CD4-positive, alpha-beta T cell treated with Interferon gamma for 1 hour (primary cell): ENCODE data around the gene DHCR24.

ENCODE experiments used
- DNase-seq: peaks from one replicate; pipeline ENCODE4 v3.0.0-alpha.2; 2020

The DHCR24 gene

GRCh38 chr1:54842963-54843362 is 44.0 kb downstream of the DHCR24 start:
- no peak for DNase-seq

- no peak for DNase-seq
Measured at GRCh38 chr1:54842206-54842915, 44.6 kb downstream of the DHCR24 start.

- no peak for DNase-seq
Measured at GRCh38 chr1:54839824-54840223, 47.2 kb downstream of the DHCR24 start.

GRCh38 chr1:54838565-54839180 is 48.3 kb downstream of the DHCR24 start:
- DNase-seq = no peak

- DNase-seq = no peak
Measured at GRCh38 chr1:54837002-54837853, 49.8 kb downstream of the DHCR24 start.

- DNase-seq = no peak
Measured at GRCh38 chr1:54836594-54836993, 50.4 kb downstream of the DHCR24 start.

GRCh38 chr1:54835970-54836369 is 51.0 kb downstream of the DHCR24 start:
- DNase-seq = no peak

GRCh38 chr1:54835131-54835898 is 51.7 kb downstream of the DHCR24 start:
- no peak for DNase-seq

GRCh38 chr1:54834007-54834541 is 52.9 kb downstream of the DHCR24 start:
- DNase-seq = no peak

GRCh38 chr1:54833121-54833520 is 53.9 kb downstream of the DHCR24 start:
- no peak for DNase-seq

GRCh38 chr1:54826226-54826816 is 60.7 kb downstream of the DHCR24 start:
- no peak for DNase-seq

GRCh38 chr1:54825696-54826095 is 61.3 kb downstream of the DHCR24 start:
- no peak for DNase-seq

GRCh38 chr1:54823670-54824069 is 63.3 kb downstream of the DHCR24 start:
- DNase-seq = no peak

GRCh38 chr1:54819733-54820132 is 67.3 kb downstream of the DHCR24 start:
- DNase-seq = no peak

GRCh38 chr1:54819195-54819536 is 67.8 kb downstream of the DHCR24 start:
- no peak for DNase-seq

- no peak for DNase-seq
Measured at GRCh38 chr1:54818461-54819194, 68.4 kb downstream of the DHCR24 start.

- DNase-seq = no peak
Measured at GRCh38 chr1:54816951-54817350, 70.0 kb downstream of the DHCR24 start.

GRCh38 chr1:54816130-54816529 is 70.9 kb downstream of the DHCR24 start:
- DNase-seq = no peak

- no peak for DNase-seq
Measured at GRCh38 chr1:54815086-54815876, 71.7 kb downstream of the DHCR24 start.

GRCh38 chr1:54814571-54814970 is 72.4 kb downstream of the DHCR24 start:
- DNase-seq = no peak

GRCh38 chr1:54814126-54814498 is 72.9 kb downstream of the DHCR24 start:
- no peak for DNase-seq
